NCI-H146 treated with DMSO at 0.1 percent for 48 hours (cell line): Measurements from ENCODE around the gene PMVK.

Experiments used
- DNase-seq: peaks from one replicate; lab custom pipeline; 2025; ENCODE audit not compliant: unreplicated experiment; lab: John Stamatoyannopoulos, UW

PMVK gene

GRCh38 chr1:154881820-154882535, 54.5 kb downstream of the PMVK start:
- DNase-seq, result no peak

- DNase-seq, result no peak
Measured at GRCh38 chr1:154880671-154881070, 55.8 kb downstream of the PMVK start.

- peak; percentile 28 for DNase-seq
Measured at GRCh38 chr1:154879038-154879421, 57.5 kb downstream of the PMVK start.

GRCh38 chr1:154878371-154879037, 58.0 kb downstream of the PMVK start:
- peak; percentile 51 for DNase-seq

GRCh38 chr1:154877370-154877974, 59.0 kb downstream of the PMVK start:
- no peak for DNase-seq

DNA sequence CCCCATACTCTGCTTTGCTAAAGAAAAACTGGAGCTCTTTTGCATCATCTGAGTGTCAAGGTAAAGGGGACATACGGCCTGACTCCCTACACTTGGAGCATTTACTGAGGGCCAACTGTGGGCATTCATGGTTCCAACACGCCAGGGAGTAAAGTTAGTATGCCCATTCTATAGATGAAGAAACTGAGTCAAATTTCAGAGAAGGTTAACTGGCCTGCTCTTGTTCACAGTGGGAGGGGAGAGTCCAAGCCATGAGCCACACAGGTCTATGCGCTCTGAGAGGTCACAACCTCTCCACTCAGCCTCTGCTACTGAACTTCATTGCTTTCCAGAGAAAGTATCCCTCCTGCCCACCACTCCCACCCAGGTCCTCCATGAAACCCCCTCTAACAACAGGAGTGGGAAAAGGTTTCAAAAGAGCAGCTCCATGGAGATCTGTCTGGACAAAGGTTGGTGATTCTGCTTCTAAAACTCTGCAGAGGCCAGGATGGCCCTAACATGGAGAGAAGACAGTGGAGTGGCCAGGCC, 59.6 kb downstream of the PMVK start:
- no peak for DNase-seq
